Measurements from ENCODE around the gene EPC1. TPM values are rescaled to one million over a fixed set of nuclear protein-coding genes. Genes with fewer than 3 reads are reported as not detected.
"Not testable (repeated sequence)": the region's sequence is repeated elsewhere in the genome, so short reads cannot be mapped to it uniquely, and the experiment has no call there.

EPC1 gene, protein sequence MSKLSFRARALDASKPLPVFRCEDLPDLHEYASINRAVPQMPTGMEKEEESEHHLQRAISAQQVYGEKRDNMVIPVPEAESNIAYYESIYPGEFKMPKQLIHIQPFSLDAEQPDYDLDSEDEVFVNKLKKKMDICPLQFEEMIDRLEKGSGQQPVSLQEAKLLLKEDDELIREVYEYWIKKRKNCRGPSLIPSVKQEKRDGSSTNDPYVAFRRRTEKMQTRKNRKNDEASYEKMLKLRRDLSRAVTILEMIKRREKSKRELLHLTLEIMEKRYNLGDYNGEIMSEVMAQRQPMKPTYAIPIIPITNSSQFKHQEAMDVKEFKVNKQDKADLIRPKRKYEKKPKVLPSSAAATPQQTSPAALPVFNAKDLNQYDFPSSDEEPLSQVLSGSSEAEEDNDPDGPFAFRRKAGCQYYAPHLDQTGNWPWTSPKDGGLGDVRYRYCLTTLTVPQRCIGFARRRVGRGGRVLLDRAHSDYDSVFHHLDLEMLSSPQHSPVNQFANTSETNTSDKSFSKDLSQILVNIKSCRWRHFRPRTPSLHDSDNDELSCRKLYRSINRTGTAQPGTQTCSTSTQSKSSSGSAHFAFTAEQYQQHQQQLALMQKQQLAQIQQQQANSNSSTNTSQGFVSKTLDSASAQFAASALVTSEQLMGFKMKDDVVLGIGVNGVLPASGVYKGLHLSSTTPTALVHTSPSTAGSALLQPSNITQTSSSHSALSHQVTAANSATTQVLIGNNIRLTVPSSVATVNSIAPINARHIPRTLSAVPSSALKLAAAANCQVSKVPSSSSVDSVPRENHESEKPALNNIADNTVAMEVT
- total RNA-seq, result 10 to 100 TPM; 33.0 to 33.9 TPM

DNA sequence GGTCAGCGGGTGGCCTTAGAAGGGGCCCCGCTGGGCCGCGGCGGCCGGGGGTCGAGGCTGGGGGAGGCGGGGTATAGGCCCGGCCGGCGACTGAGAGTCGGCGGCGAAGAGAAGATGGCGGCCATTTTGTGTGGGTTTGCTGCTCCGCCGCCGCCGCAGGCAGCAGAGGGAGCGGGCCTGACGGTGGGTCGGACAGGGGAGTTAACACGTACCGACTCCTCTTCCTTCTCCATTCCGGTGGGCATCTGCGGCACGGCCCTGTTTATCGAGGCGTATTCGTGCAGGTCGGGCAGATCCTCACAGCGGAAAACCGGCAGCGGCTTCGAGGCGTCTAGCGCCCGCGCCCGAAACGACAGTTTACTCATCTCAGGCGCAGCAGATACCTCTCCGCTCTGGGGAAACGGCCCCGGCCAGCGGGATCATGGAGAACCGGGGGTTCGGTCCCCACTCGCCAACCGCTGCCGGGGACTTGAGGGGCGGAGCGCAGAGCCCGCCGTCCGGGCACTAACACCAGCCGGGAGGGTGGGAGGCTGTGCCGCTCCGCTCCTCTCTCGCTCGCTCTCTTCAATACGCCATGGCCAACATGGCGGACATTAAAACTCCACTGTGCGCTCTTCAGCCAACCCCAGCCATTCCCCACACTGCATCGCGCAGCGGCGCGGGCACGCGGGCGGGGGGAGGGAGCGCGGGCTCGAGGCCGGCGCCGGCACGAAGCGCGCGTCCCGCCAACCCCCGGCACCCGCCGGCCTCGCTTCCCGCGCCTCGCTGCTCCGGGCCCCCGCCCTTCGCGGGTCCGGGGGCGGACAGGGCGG lies at the start of gene EPC1:
Gene EPC1, minus strand, starts transcription at position 608 of the 812 bp plus-strand sequence. Its CDS starts 243 bp downstream, at position 365.
- ChIA-PET POLR2A (interaction anchor here (0.8 to 5.3 kb wide), 14 partner anchors 9 to 95 kb away, joined by 3 to 50 read pairs (median 5); no protein-coding TSS in a partner anchor), CTCF (interaction anchor here (0.8 to 2.5 kb wide), 16 partner anchors 10 to 131 kb away, joined by 3 to 18 read pairs (median 6); no protein-coding TSS in a partner anchor)

DNA sequence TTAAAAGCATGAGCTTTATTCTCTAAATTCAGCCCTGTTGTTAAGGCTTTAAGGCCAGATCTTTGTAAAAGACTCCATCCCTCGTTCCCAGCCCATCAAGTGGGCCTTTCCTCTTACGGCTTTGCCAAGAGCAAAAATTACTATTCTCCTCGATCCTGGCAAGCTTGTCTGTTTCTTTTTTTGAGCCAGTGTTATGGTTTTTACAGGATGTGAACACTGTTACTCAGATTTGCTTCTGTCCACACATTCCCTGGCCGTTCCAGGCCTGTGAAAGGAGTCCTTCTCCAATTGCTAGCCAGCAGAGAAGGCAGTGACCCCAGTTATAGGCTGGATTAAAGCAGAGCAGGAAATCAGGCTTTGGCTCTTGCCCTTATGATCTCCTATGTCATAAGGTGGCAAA lies 47.0 kb upstream of the EPC1 start:
- Mint-ChIP-seq H3K4me3 (no peak overlapping the region), H3K9me3 (peaks cover 2% of the 10 kb centered on the region), H3K27ac (no peak overlapping the region), H3K4me1 (ENCODE audit: low read depth) (no peaks in the 10 kb centered on the region), H3K36me3 (ENCODE audit: low read depth) (no peaks in the 10 kb centered on the region), H3K27me3 (no peaks in the 10 kb centered on the region)
- ATAC-seq (no peak), DNase-seq (no peak)
- intact Hi-C loops (cut with micrococcal nuclease), result no loop called here
- ChIA-PET POLR2A (no interaction called here), CTCF (no interaction called here)
- TF ChIP-seq, protein P1, sequence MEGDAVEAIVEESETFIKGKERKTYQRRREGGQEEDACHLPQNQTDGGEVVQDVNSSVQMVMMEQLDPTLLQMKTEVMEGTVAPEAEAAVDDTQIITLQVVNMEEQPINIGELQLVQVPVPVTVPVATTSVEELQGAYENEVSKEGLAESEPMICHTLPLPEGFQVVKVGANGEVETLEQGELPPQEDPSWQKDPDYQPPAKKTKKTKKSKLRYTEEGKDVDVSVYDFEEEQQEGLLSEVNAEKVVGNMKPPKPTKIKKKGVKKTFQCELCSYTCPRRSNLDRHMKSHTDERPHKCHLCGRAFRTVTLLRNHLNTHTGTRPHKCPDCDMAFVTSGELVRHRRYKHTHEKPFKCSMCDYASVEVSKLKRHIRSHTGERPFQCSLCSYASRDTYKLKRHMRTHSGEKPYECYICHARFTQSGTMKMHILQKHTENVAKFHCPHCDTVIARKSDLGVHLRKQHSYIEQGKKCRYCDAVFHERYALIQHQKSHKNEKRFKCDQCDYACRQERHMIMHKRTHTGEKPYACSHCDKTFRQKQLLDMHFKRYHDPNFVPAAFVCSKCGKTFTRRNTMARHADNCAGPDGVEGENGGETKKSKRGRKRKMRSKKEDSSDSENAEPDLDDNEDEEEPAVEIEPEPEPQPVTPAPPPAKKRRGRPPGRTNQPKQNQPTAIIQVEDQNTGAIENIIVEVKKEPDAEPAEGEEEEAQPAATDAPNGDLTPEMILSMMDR (IDR thresholded peaks at IDR 0.05), result no peak

More for the DNA sequence above, at the start of gene EPC1:
- DNase-seq, result peak; percentile 85
- Mint-ChIP-seq H3K27me3 (no peaks in the 10 kb centered on the region), H3K9me3 (no peaks in the 10 kb centered on the region), H3K27ac (peak within 1 kb of the TSS; percentile 99), H3K36me3 (ENCODE audit: low read depth) (peaks cover 28% of the 10 kb centered on the region), H3K4me3 (peak within 1 kb of the TSS; percentile 89), H3K4me1 (ENCODE audit: low read depth) (peaks cover 60% of the 10 kb centered on the region)
- ATAC-seq, result peak; percentile 77
- TF ChIP-seq, protein P1 (IDR thresholded peaks at IDR 0.05), result no peak
- intact Hi-C loops (cut with micrococcal nuclease), result loop anchor here (1.0 to 10.0 kb wide), 2 partner anchors 155 to 292 kb away; partner anchors contain the start of gene KIF5B

- H3K27ac Mint-ChIP-seq; H3K27me3 Mint-ChIP-seq; ATAC-seq; DNase-seq; H3K36me3 Mint-ChIP-seq (ENCODE audit: low read depth); CTCF ChIA-PET; intact Hi-C loops (cut with micrococcal nuclease); POLR2A ChIA-PET; H3K4me3 Mint-ChIP-seq; H3K4me1 Mint-ChIP-seq (ENCODE audit: low read depth); H3K9me3 Mint-ChIP-seq: not testable (repeated sequence)
Observed at GRCh38 chr10:32392284-32392683, 45.3 kb upstream of the EPC1 start.

- ATAC-seq (no peak), DNase-seq (no peak)
- TF ChIP-seq, protein P1 (IDR thresholded peaks at IDR 0.05), result no peak
- CTCF ChIA-PET, result no interaction called here
- no peak overlapping the region for H3K27ac Mint-ChIP-seq
- H3K36me3 Mint-ChIP-seq (ENCODE audit: low read depth), result no peaks in the 10 kb centered on the region
- no peak overlapping the region for H3K4me3 Mint-ChIP-seq
- peaks cover 2% of the 10 kb centered on the region for H3K9me3 Mint-ChIP-seq
- peaks cover 6% of the 10 kb centered on the region for H3K4me1 Mint-ChIP-seq (ENCODE audit: low read depth)
- intact Hi-C loops (cut with micrococcal nuclease), result no loop called here
- POLR2A ChIA-PET, result interaction anchor here (1.0 kb wide), 1 partner anchor 12 kb away, joined by 3 read pairs; no protein-coding TSS in a partner anchor
- H3K27me3 Mint-ChIP-seq, result no peaks in the 10 kb centered on the region
Observed at GRCh38 chr10:32390193-32390592, 43.2 kb upstream of the EPC1 start.
